A673 (cell line): ENCODE results near the gene UGT1A7. TPM values are rescaled to one million over a fixed set of nuclear protein-coding genes. Genes with fewer than 3 reads are reported as not detected.
A peak's percentile ranks its signal among the peaks of the same experiment; 100 is the strongest.

Experiments used
- BruUV-seq: library from RNA; stranded (reverse); fragments of 400-500 nt; replicated peaks from 2 replicates; lab custom pipeline; 2021; lab: Mats Ljungman, UMichigan
- CTCF ChIA-PET: fragments of 300-600 bp; sonication (Branson Sonifier 250); formaldehyde crosslinking; loops from one replicate; lab custom pipeline; 2022; ENCODE audit warnings: antibody characterized with exemption; lab: Charles Lee
- POLR2A ChIA-PET: fragments of 300-600 bp; sonication (Branson Sonifier 250); formaldehyde crosslinking; loops from one replicate; lab custom pipeline; 2022; ENCODE audit warnings: antibody characterized with exemption; ENCODE audit not compliant: low non-redundant PET; lab: Charles Lee
- DNase-seq: peaks from one replicate; pipeline ENCODE4 v3.0.0-alpha.2; 2015; ENCODE audit warnings: low spot score
- H3K27ac ChIP-seq: fragments of 200-600 bp; sonication (generic); 2 replicates; pipeline ENCODE4 v1.5.1; 2016; ENCODE audit warnings: mixed run types, low read depth, mild to moderate bottlenecking, mixed read lengths, antibody characterized with exemption, low read length; ENCODE audit not compliant: poor library complexity, severe bottlenecking
- H3K27me3 ChIP-seq: fragments of 200-600 bp; sonication (generic); replicated peaks from 2 replicates; pipeline ENCODE4 v1.6.1; 2017; ENCODE audit warnings: mixed run types, low read depth, mild to moderate bottlenecking, mixed read lengths, antibody characterized with exemption, low read length; ENCODE audit not compliant: insufficient read depth, poor library complexity
- H3K36me3 ChIP-seq: fragments of 200-600 bp; sonication (generic); 2 replicates; pipeline ENCODE4 v1.6.1; 2016; ENCODE audit warnings: mixed run types, mild to moderate bottlenecking, mixed read lengths, antibody characterized with exemption, low read length; ENCODE audit not compliant: insufficient read depth, poor library complexity, severe bottlenecking
- H3K4me1 ChIP-seq: fragments of 200-600 bp; sonication (generic); 2 replicates; pipeline ENCODE4 v1.6.1; 2017; ENCODE audit warnings: mixed run types, mild to moderate bottlenecking, mixed read lengths, antibody characterized with exemption, low read length; ENCODE audit not compliant: insufficient read depth, poor library complexity, severe bottlenecking
- H3K4me3 ChIP-seq: fragments of 200-600 bp; sonication (generic); 2 replicates; pipeline ENCODE4 v1.5.1; 2016; ENCODE audit warnings: low read depth, mixed run types, mild to moderate bottlenecking, mixed read lengths, low read length; ENCODE audit not compliant: poor library complexity, severe bottlenecking
- H3K9me3 ChIP-seq: fragments of 200-600 bp; sonication (generic); 2 replicates; pipeline ENCODE4 v1.6.1; 2016; ENCODE audit warnings: mixed run types, low read depth, mild to moderate bottlenecking, mixed read lengths, antibody characterized with exemption, low read length; ENCODE audit not compliant: poor library complexity, severe bottlenecking
- CTCF ChIP-seq: fragments of 300-800, 200-600 bp; sonication (generic); conservative IDR thresholded peaks from 2 replicates; pipeline ENCODE4 v1.5.1; 2017; ENCODE audit warnings: low read depth, mild to moderate bottlenecking, antibody characterized with exemption, low read length, moderate library complexity, mixed read lengths
- EZH2 ChIP-seq: fragments of 200-600 bp; sonication (generic); IDR thresholded peaks from 2 replicates; pipeline ENCODE4 v1.6.1; 2017; ENCODE audit warnings: borderline replicate concordance, low read depth, mild to moderate bottlenecking, mixed read lengths, antibody characterized with exemption, low read length; ENCODE audit not compliant: poor library complexity, severe bottlenecking
- intact Hi-C: fragments of 100-400 bp; cut with micrococcal nuclease; formaldehyde crosslinking; loops from one replicate; pipeline ENCODE4 v1.10.0; 2022; ENCODE audit not compliant: unreplicated experiment
- total RNA-seq: library from RNA; stranded (reverse); gene quantifications from 2 replicates; pipeline ENCODE4 v1.2.3, GENCODE V29; 2021

Gene UGT1A7
- total RNA-seq, 1 experiment from 2014 or later: not detected

- H3K4me1 ChIP-seq: no peaks in the 10 kb centered on the region
- no peaks in the 10 kb centered on the region for H3K9me3 ChIP-seq
- no peaks in the 10 kb centered on the region for H3K36me3 ChIP-seq
- no peaks in the 10 kb centered on the region for H3K27me3 ChIP-seq
- POLR2A ChIA-PET: no interaction called here
- no peak overlapping the region for H3K27ac ChIP-seq
- intact Hi-C loops: no loop called here
- no peak for TF ChIP-seq CTCF
- TF ChIP-seq EZH2: no peak
- no TSS peak for BruUV-seq
- CTCF ChIA-PET: no interaction called here
- H3K4me3 ChIP-seq: no peak overlapping the region
- no peak for DNase-seq
Observed at GRCh38 chr2:233674314-233674713, 7.4 kb upstream of the UGT1A7 start.

- H3K27me3 ChIP-seq: no peaks in the 10 kb centered on the region
- BruUV-seq: no TSS peak
- H3K27ac ChIP-seq: no peak overlapping the region
- TF ChIP-seq CTCF: 0 out of 2 replicates have a peak, but pooled peaks have one; percentile 14
- no peak for TF ChIP-seq EZH2
- POLR2A ChIA-PET: no interaction called here
- peak; percentile 22 for DNase-seq
- no peaks in the 10 kb centered on the region for H3K4me1 ChIP-seq
- H3K9me3 ChIP-seq: no peaks in the 10 kb centered on the region
- H3K36me3 ChIP-seq: no peaks in the 10 kb centered on the region
- H3K4me3 ChIP-seq: no peak overlapping the region
- CTCF ChIA-PET: no interaction called here
- intact Hi-C loops: no loop called here
Observed at GRCh38 chr2:233674995-233675394, 6.7 kb upstream of the UGT1A7 start.

- peak; percentile 28 for DNase-seq
- Histone ChIP-seq H3K27me3 (no peaks in the 10 kb centered on the region), H3K4me1 (no peaks in the 10 kb centered on the region), H3K4me3 (no peak overlapping the region), H3K9me3 (no peaks in the 10 kb centered on the region), H3K27ac (no peak overlapping the region), H3K36me3 (no peaks in the 10 kb centered on the region)
- intact Hi-C loops: no loop called here
- ChIA-PET POLR2A (no interaction called here), CTCF (no interaction called here)
- no TSS peak for BruUV-seq
- TF ChIP-seq EZH2: no peak
- TF ChIP-seq CTCF: no peak
Observed at GRCh38 chr2:233676046-233676445, 5.7 kb upstream of the UGT1A7 start.
